ENCODE results near the gene CAGE1.

- TF ChIP-seq CTCF (IDR thresholded peaks at IDR 0.05) (no peak), POLR2A (IDR thresholded peaks at IDR 0.05) (no peak), POLR2AphosphoS5 (IDR thresholded peaks at IDR 0.05; ENCODE audit: insufficient read depth in 1 of 2, low read depth in 1 of 2) (no peak)
Measured at GRCh38 chr6:7331452-7331851, 58.1 kb downstream of the CAGE1 start.
